ENCODE results near the gene SLC18A2. TPM values are rescaled to one million over a fixed set of nuclear protein-coding genes. Genes with fewer than 3 reads are reported as not detected.

Gene SLC18A2
- total and polyA plus RNA-seq, 9 of the 15 experiments (the other 6 are each of a cell fraction or from before 2014, with no cell fraction given): 0.03 to 5.4 (median 0.40) TPM

DNA sequence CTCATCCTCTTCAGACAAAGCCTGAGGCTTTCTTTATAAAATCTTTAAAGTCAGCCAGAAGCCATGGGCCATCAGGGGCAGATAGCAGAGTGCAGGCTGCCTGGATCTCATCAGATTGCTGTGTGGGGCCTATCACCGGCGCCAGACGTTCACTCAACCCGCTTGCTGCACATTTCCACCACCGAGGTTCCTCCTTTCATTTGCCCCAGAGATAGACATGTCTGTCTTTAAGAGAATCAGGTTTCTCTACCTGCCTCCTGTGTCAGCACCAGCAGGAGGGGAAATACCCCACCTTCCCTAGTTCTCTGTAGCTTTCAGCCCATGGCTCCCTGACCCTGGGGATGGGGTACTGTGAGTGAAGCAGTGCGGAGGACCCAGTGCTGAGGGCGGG is 22.0 kb downstream of the SLC18A2 start:
- POLR2A ChIA-PET: interaction anchor here (1.1 to 1.6 kb wide), 2 partner anchors 9 to 17 kb away, joined by 4 to 5 read pairs; no protein-coding TSS in a partner anchor
- Histone ChIP-seq H3K9ac (ENCODE audit: insufficient read depth in 1 of 2, low read depth in 2 of 2, low read length in 2 of 2) (peak overlapping the region in 1 of 2 experiments; percentile 64; a peak in 1 of 4 replicates), H3K4me3 (no peak overlapping the region), H3K27ac (ENCODE audit: extremely low read depth, low read depth, low read length) (no peak overlapping the region), H3K9me1 (ENCODE audit: control insufficient read depth, insufficient read depth, low read length) (no peaks in the 10 kb centered on the region), H3K79me2 (ENCODE audit: control insufficient read depth, insufficient read depth, low read length) (no peaks in the 10 kb centered on the region), H2AFZ (ENCODE audit: low read depth, low read length) (no peak overlapping the region), H3K36me3 (ENCODE audit: control insufficient read depth, insufficient read depth, low read length) (no peaks in the 10 kb centered on the region), H3K27me3 (ENCODE audit: control insufficient read depth in 2 of 2, insufficient read depth in 2 of 2, low read length in 2 of 2) (peaks cover 8 to 21% of the 10 kb centered on the region in 2 experiments; a peak in 3 of 5 replicates), H3K9me3 (replicated peaks; ENCODE audit: control insufficient read depth, insufficient read depth, low read depth, low read length) (no peaks in the 10 kb centered on the region), H4K20me1 (replicated peaks; ENCODE audit: control insufficient read depth, insufficient read depth, low read length) (no peaks in the 10 kb centered on the region), H3K4me2 (ENCODE audit: insufficient read depth, low read length) (no peak overlapping the region), H3K4me1 (replicated peaks in 1 of 2; ENCODE audit: control insufficient read depth in 2 of 2, insufficient read depth in 2 of 2, low read length in 2 of 2) (peaks cover 5 to 21% of the 10 kb centered on the region in 2 experiments; a peak in 3 of 5 replicates)
- WGBS (ENCODE audit: insufficient coverage, low coverage, missing lambda C conversion rate): 21% methylated on average over 6 of the region's 7 CpGs
- CTCF ChIA-PET (ENCODE audit: low intra/inter-chr PET ratio): interaction anchor here (0.6 kb wide), 1 partner anchor 83 kb away, joined by 3 read pairs; no protein-coding TSS in a partner anchor
- FAIRE-seq (no peak), ATAC-seq (peak; percentile 81), DNase-seq (ENCODE audit: extremely low read depth in 1 of 4, low spot score in 3 of 4) (peak in 2 of 4 experiments; percentile 10 to 59)
- no TSS peak for BruUV-seq (replicated peaks)
- in situ Hi-C loops (cut with MboI) (no loop called here), intact Hi-C loops (cut with micrococcal nuclease) (no loop called here)
- TF ChIP-seq CCNT2 (IDR thresholded peaks at IDR 0.05; ENCODE audit: borderline replicate concordance, extremely low read depth, insufficient read length, low read depth, low read length) (peak; percentile 19), SMARCB1 (IDR thresholded peaks at IDR 0.05; ENCODE audit: insufficient read length, low read depth) (no peak), NEUROD1 (IDR thresholded peaks at IDR 0.05; ENCODE audit: borderline replicate concordance, low read depth, low read length, partially characterized antibody) (no peak), ZNF274 (IDR thresholded peaks at IDR 0.05; ENCODE audit: borderline replicate concordance, low read depth, low read length) (no peak), XRCC5 (IDR thresholded peaks at IDR 0.05; ENCODE audit: low read depth, low read length) (no peak), CBFA2T2 (conservative IDR thresholded peaks at IDR 0.05) (peak; percentile 71), FOSL1 (tag; conservative IDR thresholded peaks at IDR 0.05) (no peak), EP300 (IDR thresholded peaks at IDR 0.05; ENCODE audit: low read length) (peak; percentile 45; the same call in 1 of the 2 replicates), ZNF354B (CRISPR knock-in tag; IDR thresholded peaks at IDR 0.05) (no peak)
- TF ChIP-seq, protein P1, sequence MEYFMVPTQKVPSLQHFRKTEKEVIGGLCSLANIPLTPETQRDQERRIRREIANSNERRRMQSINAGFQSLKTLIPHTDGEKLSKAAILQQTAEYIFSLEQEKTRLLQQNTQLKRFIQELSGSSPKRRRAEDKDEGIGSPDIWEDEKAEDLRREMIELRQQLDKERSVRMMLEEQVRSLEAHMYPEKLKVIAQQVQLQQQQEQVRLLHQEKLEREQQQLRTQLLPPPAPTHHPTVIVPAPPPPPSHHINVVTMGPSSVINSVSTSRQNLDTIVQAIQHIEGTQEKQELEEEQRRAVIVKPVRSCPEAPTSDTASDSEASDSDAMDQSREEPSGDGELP (CRISPR knock-in tag; IDR thresholded peaks at IDR 0.05; ENCODE audit: borderline replicate concordance): no peak
- TF ChIP-seq, protein P2, sequence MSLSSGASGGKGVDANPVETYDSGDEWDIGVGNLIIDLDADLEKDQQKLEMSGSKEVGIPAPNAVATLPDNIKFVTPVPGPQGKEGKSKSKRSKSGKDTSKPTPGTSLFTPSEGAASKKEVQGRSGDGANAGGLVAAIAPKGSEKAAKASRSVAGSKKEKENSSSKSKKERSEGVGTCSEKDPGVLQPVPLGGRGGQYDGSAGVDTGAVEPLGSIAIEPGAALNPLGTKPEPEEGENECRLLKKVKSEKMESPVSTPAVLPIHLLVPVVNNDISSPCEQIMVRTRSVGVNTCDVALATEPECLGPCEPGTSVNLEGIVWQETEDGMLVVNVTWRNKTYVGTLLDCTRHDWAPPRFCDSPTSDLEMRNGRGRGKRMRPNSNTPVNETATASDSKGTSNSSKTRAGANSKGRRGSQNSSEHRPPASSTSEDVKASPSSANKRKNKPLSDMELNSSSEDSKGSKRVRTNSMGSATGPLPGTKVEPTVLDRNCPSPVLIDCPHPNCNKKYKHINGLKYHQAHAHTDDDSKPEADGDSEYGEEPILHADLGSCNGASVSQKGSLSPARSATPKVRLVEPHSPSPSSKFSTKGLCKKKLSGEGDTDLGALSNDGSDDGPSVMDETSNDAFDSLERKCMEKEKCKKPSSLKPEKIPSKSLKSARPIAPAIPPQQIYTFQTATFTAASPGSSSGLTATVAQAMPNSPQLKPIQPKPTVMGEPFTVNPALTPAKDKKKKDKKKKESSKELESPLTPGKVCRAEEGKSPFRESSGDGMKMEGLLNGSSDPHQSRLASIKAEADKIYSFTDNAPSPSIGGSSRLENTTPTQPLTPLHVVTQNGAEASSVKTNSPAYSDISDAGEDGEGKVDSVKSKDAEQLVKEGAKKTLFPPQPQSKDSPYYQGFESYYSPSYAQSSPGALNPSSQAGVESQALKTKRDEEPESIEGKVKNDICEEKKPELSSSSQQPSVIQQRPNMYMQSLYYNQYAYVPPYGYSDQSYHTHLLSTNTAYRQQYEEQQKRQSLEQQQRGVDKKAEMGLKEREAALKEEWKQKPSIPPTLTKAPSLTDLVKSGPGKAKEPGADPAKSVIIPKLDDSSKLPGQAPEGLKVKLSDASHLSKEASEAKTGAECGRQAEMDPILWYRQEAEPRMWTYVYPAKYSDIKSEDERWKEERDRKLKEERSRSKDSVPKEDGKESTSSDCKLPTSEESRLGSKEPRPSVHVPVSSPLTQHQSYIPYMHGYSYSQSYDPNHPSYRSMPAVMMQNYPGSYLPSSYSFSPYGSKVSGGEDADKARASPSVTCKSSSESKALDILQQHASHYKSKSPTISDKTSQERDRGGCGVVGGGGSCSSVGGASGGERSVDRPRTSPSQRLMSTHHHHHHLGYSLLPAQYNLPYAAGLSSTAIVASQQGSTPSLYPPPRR (CRISPR knock-in tag; IDR thresholded peaks at IDR 0.05; ENCODE audit: borderline replicate concordance): no peak
- TF ChIP-seq, protein P3, sequence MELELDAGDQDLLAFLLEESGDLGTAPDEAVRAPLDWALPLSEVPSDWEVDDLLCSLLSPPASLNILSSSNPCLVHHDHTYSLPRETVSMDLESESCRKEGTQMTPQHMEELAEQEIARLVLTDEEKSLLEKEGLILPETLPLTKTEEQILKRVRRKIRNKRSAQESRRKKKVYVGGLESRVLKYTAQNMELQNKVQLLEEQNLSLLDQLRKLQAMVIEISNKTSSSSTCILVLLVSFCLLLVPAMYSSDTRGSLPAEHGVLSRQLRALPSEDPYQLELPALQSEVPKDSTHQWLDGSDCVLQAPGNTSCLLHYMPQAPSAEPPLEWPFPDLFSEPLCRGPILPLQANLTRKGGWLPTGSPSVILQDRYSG (tag; conservative IDR thresholded peaks at IDR 0.05; ENCODE audit: low read depth): no peak
- TF ChIP-seq, protein P4, sequence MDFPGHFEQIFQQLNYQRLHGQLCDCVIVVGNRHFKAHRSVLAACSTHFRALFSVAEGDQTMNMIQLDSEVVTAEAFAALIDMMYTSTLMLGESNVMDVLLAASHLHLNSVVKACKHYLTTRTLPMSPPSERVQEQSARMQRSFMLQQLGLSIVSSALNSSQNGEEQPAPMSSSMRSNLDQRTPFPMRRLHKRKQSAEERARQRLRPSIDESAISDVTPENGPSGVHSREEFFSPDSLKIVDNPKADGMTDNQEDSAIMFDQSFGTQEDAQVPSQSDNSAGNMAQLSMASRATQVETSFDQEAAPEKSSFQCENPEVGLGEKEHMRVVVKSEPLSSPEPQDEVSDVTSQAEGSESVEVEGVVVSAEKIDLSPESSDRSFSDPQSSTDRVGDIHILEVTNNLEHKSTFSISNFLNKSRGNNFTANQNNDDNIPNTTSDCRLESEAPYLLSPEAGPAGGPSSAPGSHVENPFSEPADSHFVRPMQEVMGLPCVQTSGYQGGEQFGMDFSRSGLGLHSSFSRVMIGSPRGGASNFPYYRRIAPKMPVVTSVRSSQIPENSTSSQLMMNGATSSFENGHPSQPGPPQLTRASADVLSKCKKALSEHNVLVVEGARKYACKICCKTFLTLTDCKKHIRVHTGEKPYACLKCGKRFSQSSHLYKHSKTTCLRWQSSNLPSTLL (IDR thresholded peaks at IDR 0.05): no peak
